ENCODE results near the gene SH3GL1.
"Not testable (repeated sequence)": the region's sequence is repeated elsewhere in the genome, so short reads cannot be mapped to it uniquely, and the experiment has no call there.

Gene SH3GL1

GRCh38 chr19:4362831-4363545 lies 37.4 kb downstream of the SH3GL1 start:
- no peak for DNase-seq (ENCODE audit: low read depth)

GRCh38 chr19:4362101-4362828 lies 38.1 kb downstream of the SH3GL1 start:
- no peak for DNase-seq (ENCODE audit: low read depth)

DNA sequence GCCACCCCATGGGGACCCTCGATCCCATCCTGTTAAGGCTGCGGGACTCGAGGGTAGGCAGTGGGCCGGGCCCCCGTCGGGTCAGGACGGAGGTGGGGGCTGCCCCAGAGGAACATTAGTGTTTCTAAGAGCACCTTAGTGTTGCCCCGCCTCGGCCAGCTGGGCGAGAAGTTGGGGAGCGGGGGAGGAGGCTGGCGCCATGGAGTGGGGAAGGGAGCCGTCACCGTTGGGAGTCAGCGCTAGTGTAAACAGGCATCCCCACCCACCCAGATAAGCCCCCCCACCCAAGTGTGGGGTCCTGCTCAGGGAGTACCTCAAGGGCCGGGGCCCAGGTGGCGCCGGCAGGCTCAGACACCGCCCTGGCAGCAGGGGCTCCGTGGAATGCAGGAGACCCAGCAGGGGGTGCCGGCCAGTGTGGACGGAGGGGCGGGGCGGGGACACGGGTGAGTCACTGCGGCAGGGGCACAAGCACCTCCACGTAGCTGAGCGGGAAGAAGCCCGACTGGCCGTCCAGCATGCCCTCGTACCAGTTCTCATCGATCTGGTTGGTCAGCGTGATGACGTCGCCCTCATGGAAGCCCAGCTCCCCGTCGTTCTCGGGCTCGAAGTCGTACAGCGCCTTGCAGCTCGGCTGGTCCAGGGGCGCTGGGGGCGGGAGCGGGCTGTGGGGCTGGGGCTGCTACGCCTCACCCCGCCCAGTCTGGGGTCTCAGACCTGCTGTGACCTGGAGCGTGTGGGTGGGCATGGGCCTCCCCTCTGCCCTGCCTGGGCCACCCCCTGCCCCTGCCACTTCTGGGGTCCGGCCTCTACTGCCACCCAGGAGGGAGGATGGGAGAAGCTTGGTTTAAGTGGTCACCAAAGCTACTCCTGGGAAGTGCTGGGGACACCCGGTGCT lies 38.9 kb downstream of the SH3GL1 start:
- no peak for DNase-seq (ENCODE audit: low read depth)

DNA sequence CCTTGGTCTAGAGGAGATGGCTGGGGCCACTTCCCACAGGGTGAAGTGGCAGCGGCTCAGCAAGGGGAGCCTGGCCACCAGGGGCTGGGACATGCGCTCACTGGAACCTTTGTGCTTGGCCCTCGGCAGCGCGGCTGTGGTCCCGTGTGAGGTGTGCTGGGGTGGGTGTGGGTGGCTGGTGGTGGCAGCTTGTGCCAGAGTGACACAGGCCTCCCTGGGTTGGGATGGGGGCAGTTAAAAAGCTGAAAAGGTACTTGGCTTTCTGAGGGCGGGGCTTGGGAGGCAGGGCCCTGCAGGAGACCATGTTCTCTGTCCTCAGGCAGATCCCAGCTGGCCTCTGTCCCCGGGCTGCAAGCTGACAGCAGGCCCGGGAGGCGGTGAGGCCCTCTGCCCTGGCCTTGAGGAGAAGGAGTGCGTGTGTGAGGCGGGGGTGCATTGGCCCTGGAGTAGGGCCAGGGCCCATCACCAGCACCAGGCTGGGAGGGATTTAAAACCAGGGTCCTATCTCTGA lies 39.7 kb downstream of the SH3GL1 start:
- DNase-seq (ENCODE audit: low read depth), result no peak

GRCh38 chr19:4360081-4360569 lies 40.2 kb downstream of the SH3GL1 start:
- DNase-seq (ENCODE audit: low read depth), result no peak

DNA sequence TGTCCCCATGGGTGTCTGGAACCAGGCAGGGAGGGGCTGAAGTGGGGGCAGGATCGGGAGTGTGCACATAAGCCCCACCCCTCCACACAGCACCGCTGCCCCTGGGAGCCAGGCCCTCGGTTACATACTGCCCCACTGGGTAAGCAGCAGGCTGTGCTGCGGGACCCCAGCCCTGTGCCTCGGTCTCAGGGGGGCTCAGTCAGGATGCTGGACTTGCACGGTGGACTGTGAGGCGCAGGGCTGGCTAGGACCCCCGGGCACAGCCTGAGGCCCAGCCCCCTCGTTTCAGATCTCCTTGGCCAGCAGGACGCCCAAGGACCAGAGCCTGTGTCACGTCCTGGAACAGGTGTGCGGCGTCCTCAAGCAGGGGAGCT lies 40.7 kb downstream of the SH3GL1 start:
- DNase-seq (ENCODE audit: low read depth), result no peak

GRCh38 chr19:4358709-4359626 lies 41.4 kb downstream of the SH3GL1 start:
- DNase-seq (ENCODE audit: low read depth), result no peak

GRCh38 chr19:4357921-4358326 lies 42.4 kb downstream of the SH3GL1 start:
- DNase-seq (ENCODE audit: low read depth), result no peak

DNA sequence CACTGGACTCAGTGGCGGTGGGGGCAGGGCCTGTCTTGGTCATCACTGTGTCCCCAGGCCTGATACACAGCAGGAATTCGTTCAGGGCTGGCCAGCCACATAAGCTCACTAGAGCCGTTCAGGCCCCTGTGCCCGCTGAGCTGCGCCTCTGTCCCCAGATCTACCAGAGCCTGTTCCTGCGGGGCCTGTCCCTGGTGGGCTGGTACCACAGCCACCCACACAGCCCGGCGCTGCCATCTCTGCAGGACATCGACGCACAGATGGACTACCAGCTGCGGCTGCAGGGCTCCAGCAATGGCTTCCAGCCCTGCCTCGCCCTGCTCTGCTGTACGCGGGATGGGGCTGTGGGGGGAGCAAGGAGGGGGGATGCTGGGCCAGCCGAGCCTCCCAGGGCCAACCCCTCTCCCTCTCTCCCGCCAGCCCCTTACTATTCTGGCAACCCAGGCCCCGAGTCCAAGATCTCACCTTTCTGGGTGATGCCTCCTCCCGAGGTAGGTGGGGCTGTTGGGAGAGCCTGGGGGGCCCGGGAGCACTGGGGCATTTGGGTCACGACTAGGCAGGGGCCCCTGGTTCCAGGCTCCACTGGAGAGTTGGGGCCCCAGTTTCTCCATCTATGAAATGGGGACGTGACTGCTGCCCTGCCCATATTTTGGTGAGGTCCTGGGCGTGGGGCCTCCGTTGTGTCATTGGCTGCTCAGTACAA lies 43.1 kb downstream of the SH3GL1 start:
- no peak for DNase-seq (ENCODE audit: low read depth)

DNA sequence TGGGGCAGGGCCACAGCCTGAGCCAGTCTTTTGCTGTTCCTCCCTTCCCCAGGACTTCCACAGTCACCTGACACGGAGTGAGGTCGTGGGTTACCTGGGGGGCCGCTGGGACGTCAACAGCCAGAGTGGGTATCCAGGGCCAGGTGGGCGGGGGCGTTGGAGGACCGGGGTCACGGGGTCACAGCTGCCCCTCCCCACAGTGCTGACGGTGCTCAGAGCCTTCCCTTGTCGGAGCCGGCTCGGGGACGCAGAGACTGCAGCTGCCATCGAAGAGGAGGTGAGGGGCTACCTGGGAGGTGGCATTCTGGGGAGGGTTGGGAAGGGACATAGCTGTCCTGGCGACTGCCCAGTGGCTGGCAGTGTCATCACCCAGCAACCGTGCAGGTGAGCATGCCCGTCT lies 45.5 kb downstream of the SH3GL1 start:
- DNase-seq (ENCODE audit: low read depth), result no peak

- DNase-seq (ENCODE audit: low read depth), result no peak
Measured at GRCh38 chr19:4354282-4354681, 46.1 kb downstream of the SH3GL1 start.

DNA sequence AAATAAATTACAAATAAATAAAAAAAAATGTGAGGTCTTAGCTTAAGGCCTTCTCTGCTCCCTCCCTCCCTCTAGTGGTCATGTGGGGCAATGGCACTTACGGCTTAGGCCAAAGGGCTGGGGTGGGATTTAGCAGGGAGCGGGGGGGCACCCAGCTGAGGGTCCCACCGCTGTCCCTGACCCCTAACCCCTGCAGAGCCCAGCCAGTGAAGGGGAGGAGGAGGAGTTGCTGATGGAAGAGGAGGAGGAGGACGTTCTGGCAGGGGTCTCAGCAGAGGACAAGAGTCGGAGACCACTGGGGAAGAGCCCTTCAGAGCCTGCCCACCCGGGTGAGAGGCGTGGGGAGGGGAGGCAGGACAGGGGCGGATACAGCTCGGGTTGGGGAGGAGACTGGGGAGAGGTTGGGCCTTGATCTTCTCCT lies 47.6 kb downstream of the SH3GL1 start:
- DNase-seq (ENCODE audit: low read depth), result peak; percentile 45

DNA sequence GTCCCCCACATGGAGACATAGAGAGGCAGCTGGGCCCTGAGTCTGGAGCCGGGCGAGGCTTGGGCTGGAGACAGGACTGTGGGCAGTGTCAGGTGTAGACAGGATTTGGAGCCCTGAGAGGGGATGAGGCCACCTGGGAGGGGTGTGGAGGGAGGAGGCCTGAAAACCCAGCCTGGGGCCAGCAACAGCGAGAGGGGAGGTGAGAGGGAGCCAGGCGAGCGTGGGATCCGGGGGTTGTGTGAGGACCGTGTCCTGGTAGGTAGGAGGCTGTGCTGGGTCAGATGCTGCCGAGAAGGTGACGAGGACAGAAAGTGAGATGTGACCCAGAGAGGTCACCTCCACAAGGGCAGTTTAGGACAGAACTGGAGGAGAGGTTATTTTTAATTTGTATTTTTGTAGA lies 49.6 kb downstream of the SH3GL1 start:
- DNase-seq (ENCODE audit: low read depth), result no peak

DNA sequence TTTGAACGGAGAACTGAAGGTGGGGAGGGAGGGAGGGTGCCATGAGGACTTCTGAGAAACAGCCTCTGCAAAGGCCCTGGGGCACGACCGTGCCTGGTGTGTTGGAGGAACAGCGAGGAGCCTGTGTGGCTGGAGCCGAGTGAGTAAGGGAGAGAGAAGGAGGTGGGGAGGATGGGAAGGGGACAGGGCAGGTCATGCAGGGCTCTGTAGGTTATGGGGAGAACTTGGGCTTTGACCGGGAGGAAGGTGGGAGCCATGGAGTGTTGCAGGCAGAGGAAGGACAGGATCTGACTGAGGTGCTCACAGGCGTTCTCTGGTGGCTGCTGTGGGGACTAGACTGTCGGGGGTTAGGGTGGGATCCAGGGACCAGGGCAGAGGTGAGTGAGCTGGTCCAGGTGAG lies 50.2 kb downstream of the SH3GL1 start:
- DNase-seq (ENCODE audit: low read depth), result no peak

- DNase-seq (ENCODE audit: low read depth), result not testable (repeated sequence)
Measured at GRCh38 chr19:4349225-4349624, 51.1 kb downstream of the SH3GL1 start.

DNA sequence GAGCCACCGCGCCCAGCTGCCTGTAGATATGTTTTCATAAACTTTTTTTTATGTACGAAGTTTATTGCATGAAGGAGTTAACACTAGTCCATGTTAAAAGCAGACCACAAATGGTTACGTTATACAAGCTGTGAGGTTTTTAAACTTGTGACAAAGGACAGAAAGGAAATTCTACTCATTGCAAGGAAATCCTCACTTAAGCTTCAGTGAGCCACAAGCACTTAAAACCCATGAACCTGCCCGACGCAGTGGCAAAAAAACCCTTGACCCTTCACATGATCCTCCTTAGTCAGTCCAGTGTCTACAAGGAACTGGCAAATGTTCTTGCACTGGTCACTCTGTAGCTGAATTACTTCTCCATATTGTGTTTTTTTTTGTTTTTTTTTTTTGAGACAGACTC lies 52.8 kb downstream of the SH3GL1 start:
- no peak for DNase-seq (ENCODE audit: low read depth)

DNA sequence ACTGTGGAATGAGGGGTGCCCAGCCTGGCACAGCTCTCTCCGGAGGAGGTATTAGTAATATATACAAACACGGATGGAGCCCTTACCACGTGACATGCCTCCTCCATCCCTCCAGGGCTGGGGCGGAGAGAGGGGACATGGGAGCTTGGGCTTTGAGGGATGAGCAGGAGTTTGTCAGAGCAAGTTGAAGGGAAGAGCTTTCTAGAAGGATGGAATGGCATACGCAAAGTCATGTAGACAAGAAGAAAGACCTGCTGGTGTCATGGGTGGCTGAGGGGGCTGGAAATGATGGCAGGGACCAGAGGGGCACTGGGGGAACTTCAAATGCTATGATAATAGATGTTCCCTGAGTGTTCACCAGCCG lies 54.3 kb downstream of the SH3GL1 start:
- DNase-seq (ENCODE audit: low read depth), result no peak

DNA sequence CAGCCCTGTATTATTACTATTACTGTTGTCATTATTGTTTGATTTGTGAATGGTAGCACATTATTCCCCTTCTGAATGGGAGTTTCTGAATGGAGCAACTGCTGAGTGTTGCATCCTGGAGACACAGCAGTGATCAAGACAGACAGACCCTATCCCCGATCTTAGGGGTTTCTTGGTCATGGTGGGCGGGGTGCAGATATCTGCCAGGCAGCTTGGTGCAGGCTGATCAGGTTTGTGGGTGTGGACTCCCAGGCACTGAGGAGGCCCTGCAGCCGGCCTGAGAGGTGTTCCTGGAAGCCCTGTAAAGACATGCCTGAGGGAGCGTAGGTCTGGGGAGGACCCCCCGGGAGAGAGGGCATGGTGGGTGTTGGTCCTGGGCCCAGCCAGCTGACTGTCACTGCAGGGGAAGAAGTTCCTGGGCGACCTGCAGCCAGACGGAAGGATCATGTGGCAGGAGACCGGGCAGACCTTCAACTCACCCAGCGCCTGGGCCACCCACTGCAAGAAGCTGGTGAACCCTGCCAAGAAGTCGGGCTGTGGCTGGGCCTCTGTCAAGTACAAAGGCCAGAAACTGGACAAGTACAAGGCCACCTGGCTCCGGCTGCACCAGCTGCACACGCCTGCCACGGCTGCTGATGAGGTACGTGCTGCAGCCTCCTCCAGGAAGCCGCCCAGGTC lies 54.9 kb downstream of the SH3GL1 start:
- no peak for DNase-seq (ENCODE audit: low read depth)

- DNase-seq (ENCODE audit: low read depth), result peak; percentile 88
Measured at GRCh38 chr19:4343370-4344307, 56.7 kb downstream of the SH3GL1 start, which contains the start of gene MPND. MPND (plus strand) TSS chr19:4343562; CDS start chr19:4343594, 32 bp downstream.

Measured in activated gamma-delta T cell treated with anti-CD3 and anti-CD28 coated beads, Interleukin-2, amount 50 U/mL, for 16 hours (primary cell).